Fibroblast of lung (primary cell): Measurements from ENCODE around the gene LPP.

ENCODE experiments used
- EZH2 ChIP-seq: IDR thresholded peaks from 2 replicates; pipeline ENCODE4 v1.5.1; 2012; ENCODE audit warnings: low read length, control low read depth, mild to moderate bottlenecking; ENCODE audit errors: missing control alignments
- TF ChIP-seq, protein P1 (sequence below), 2 donors: IDR thresholded peaks in 1 of 2; conservative IDR thresholded peaks in 1 of 2; 1 replicate in 1 of 2; 2 replicates in 1 of 2; pipeline ENCODE4 v1.5.1; 2011 to 2012; ENCODE audit warnings: low read length in 2 of 2, control low read depth in 1 of 2, inconsistent platforms in 1 of 2, low read depth in 1 of 2, mild to moderate bottlenecking in 1 of 2

DNA sequence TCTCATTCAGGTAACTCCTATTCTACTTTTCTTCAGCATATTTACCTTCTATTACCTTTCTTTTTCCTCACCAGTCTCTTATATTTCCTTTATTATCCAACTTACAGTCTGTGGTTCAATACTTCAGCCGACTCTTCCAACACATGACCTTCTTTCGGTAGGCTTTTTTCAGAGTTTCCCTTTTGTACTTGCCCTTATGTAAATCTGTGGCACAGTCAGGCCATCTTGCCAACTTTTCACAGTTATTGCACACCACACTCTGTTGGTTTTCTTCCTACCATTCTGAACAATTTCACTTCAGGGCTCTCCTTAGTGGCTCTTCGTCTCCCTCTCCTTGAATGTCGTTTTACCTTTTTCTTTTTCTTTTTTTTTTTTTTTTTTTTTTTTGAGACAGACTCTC lies 427.8 kb downstream of the LPP start:
- no peak for TF ChIP-seq EZH2
- TF ChIP-seq, protein P1, sequence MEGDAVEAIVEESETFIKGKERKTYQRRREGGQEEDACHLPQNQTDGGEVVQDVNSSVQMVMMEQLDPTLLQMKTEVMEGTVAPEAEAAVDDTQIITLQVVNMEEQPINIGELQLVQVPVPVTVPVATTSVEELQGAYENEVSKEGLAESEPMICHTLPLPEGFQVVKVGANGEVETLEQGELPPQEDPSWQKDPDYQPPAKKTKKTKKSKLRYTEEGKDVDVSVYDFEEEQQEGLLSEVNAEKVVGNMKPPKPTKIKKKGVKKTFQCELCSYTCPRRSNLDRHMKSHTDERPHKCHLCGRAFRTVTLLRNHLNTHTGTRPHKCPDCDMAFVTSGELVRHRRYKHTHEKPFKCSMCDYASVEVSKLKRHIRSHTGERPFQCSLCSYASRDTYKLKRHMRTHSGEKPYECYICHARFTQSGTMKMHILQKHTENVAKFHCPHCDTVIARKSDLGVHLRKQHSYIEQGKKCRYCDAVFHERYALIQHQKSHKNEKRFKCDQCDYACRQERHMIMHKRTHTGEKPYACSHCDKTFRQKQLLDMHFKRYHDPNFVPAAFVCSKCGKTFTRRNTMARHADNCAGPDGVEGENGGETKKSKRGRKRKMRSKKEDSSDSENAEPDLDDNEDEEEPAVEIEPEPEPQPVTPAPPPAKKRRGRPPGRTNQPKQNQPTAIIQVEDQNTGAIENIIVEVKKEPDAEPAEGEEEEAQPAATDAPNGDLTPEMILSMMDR (conservative IDR thresholded peaks at IDR 0.05 in 1 of 2, IDR thresholded peaks at IDR 0.05 in 1 of 2; ENCODE audit: low read depth in 1 of 2, low read length in 2 of 2): no peak
